OCI-LY3 (cell line): Measurements from ENCODE around the gene BEND2.

Experiments used
- H2AFZ ChIP-seq: fragments of 200-600, 300-600 bp; shearing (Covaris generic); 2 replicates; pipeline ENCODE4 v1.6.0; 2014; ENCODE audit warnings: antibody characterized with exemption, low read depth, low read length
- H3K27ac ChIP-seq: fragments of 200-600, 300-600 bp; sonication (generic); 2 replicates; pipeline ENCODE4 v1.5.1; 2014; ENCODE audit warnings: mild to moderate bottlenecking, low read length, moderate library complexity, mixed read lengths
- H3K27me3 ChIP-seq: fragments of 200-600, 300-600 bp; sonication (generic); 2 replicates; pipeline ENCODE4 v1.6.1; 2014; ENCODE audit warnings: low read depth, low read length, mixed read lengths
- H3K36me3 ChIP-seq: fragments of 200-600, 300-600 bp; sonication (generic); replicated peaks from 2 replicates; pipeline ENCODE3; 2014; ENCODE audit warnings: low read depth, low read length, mixed read lengths
- H3K4me1 ChIP-seq: fragments of 300-600, 200-600 bp; sonication (generic); 2 replicates; pipeline ENCODE4 v1.6.1; 2014; ENCODE audit warnings: low read length, mixed read lengths
- H3K4me2 ChIP-seq: fragments of 200-600, 300-600 bp; sonication (generic); 2 replicates; pipeline ENCODE4 v1.6.1; 2014; ENCODE audit warnings: low read length, mixed read lengths
- H3K4me3 ChIP-seq: fragments of 300-600, 200-600 bp; sonication (generic); 2 replicates; pipeline ENCODE4 v1.5.1; 2014; ENCODE audit warnings: antibody characterized with exemption, mild to moderate bottlenecking, low read length, moderate library complexity
- H3K79me2 ChIP-seq: fragments of 300-600, 200-600 bp; shearing (Covaris generic); 2 replicates; pipeline ENCODE4 v1.6.1; 2014; ENCODE audit warnings: mild to moderate bottlenecking, low read length, mixed read lengths
- H3K9ac ChIP-seq: fragments of 300-600, 200-600 bp; shearing (Covaris generic); 2 replicates; pipeline ENCODE4 v1.6.0; 2014; ENCODE audit warnings: mild to moderate bottlenecking, low read length, moderate library complexity
- H3K9me3 ChIP-seq: fragments of 200-600, 300-600 bp; shearing (Covaris generic); 2 replicates; pipeline ENCODE4 v1.6.1; 2014; ENCODE audit warnings: low read length, mixed read lengths; ENCODE audit not compliant: insufficient read depth
- H4K20me1 ChIP-seq: fragments of 200-600, 300-600 bp; sonication (generic); 2 replicates; pipeline ENCODE4 v1.6.1; 2016; ENCODE audit warnings: low read length, mixed read lengths; ENCODE audit not compliant: insufficient read depth
- EZH2phosphoT487 ChIP-seq: fragments of 200-600 bp; shearing (Covaris generic); IDR thresholded peaks from 2 replicates; pipeline ENCODE4 v1.6.1; 2018; ENCODE audit warnings: antibody characterized with exemption, mixed run types, low read depth
- TF ChIP-seq, protein P1 (sequence below): fragments of 200-600, 300-600 bp; sonication (generic); IDR thresholded peaks from 2 replicates; pipeline ENCODE4 v1.5.1; 2014; ENCODE audit warnings: antibody characterized with exemption, low read length, low read depth

Gene BEND2

DNA sequence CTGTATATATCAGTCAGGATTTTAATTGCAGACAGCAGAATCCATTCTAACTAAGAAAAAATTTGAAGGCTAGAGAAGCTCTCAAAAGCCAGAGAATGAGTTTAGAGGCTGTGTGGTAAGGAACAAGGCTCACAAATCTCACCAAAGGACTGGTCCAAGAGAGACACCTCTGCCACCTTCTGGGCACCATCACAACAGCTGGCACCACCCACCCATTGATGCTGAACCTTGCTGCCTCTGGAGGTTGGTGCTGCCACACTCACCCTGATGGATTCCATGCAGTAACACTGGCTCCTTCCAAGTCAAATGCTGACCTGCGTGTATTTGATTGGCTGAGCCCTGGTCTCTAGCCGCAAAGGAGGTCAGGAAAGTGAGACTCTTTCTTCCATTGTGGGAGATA is 100.8 kb downstream of the BEND2 start:
- H3K9ac ChIP-seq: no peak overlapping the region
- no peaks in the 10 kb centered on the region for H4K20me1 ChIP-seq
- no peaks in the 10 kb centered on the region for H3K79me2 ChIP-seq
- no peak overlapping the region for H2AFZ ChIP-seq
- H3K4me2 ChIP-seq: no peak overlapping the region
- H3K4me1 ChIP-seq: peaks cover 13% of the 10 kb centered on the region
- no peaks in the 10 kb centered on the region for H3K9me3 ChIP-seq
- H3K27me3 ChIP-seq: no peaks in the 10 kb centered on the region
- TF ChIP-seq EZH2phosphoT487: no peak
- TF ChIP-seq, protein P1, sequence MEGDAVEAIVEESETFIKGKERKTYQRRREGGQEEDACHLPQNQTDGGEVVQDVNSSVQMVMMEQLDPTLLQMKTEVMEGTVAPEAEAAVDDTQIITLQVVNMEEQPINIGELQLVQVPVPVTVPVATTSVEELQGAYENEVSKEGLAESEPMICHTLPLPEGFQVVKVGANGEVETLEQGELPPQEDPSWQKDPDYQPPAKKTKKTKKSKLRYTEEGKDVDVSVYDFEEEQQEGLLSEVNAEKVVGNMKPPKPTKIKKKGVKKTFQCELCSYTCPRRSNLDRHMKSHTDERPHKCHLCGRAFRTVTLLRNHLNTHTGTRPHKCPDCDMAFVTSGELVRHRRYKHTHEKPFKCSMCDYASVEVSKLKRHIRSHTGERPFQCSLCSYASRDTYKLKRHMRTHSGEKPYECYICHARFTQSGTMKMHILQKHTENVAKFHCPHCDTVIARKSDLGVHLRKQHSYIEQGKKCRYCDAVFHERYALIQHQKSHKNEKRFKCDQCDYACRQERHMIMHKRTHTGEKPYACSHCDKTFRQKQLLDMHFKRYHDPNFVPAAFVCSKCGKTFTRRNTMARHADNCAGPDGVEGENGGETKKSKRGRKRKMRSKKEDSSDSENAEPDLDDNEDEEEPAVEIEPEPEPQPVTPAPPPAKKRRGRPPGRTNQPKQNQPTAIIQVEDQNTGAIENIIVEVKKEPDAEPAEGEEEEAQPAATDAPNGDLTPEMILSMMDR: peak; percentile 21; the same call in 1 of the 2 replicates
- no peaks in the 10 kb centered on the region for H3K36me3 ChIP-seq
- H3K27ac ChIP-seq: no peak overlapping the region
- no peak overlapping the region for H3K4me3 ChIP-seq
